Cardiac muscle cell (in vitro differentiated cells and primary cell): ENCODE results near the gene MELTF. TPM values are rescaled to one million over a fixed set of nuclear protein-coding genes. Genes with fewer than 3 reads are reported as not detected.

Experiments used
- DNase-seq, 2 donors: peaks; one replicate each; pipeline versions ENCODE4 v3.0.0 to v3.0.0-alpha.2; 2010 to 2017; ENCODE audit warnings: low read depth in 1 of 2, low spot score in 1 of 2
- H3K27ac ChIP-seq: fragments of 200-600 bp; sonication (generic); 2 replicates; pipeline ENCODE4 v1.5.1; 2016
- H3K27me3 ChIP-seq: fragments of 200-600 bp; sonication (generic); 2 replicates; pipeline ENCODE4 v1.6.0; 2016; ENCODE audit warnings: control low read depth
- H3K36me3 ChIP-seq: fragments of 200-600 bp; sonication (generic); 2 replicates; pipeline ENCODE4 v1.5.1; 2016; ENCODE audit warnings: control low read depth
- H3K4me1 ChIP-seq: fragments of 200-600 bp; sonication (generic); 2 replicates; pipeline ENCODE4 v1.8.1; 2017; ENCODE audit warnings: low read depth, mild to moderate bottlenecking, mixed run types
- H3K4me3 ChIP-seq: fragments of 200-600 bp; sonication (generic); 2 replicates; pipeline ENCODE4 v1.5.1; 2016; ENCODE audit warnings: mild to moderate bottlenecking
- H3K9me3 ChIP-seq: fragments of 200-600 bp; sonication (generic); 2 replicates; pipeline ENCODE4 v1.5.1; 2017; ENCODE audit warnings: low read depth, mild to moderate bottlenecking, control low read depth
- polyA plus RNA-seq: library from polyadenylated mRNA; unstranded; fragments of >200 nt; fragmentation: Nextera tagmentation; extraction: Ambion mirVana; gene quantifications from 2 replicates; pipeline ENCODE4 v1.2.1, GENCODE V29; 2016
- total RNA-seq: library from RNA; depleted of rRNA; stranded (reverse); fragments of >200 nt; gene quantifications from 2 replicates; pipeline ENCODE4 v1.2.3, GENCODE V29; 2016
- TF ChIP-seq, protein P1 (sequence below): IDR thresholded peaks from 2 replicates; pipeline ENCODE4 v1.5.1; 2012; ENCODE audit warnings: low read depth, mild to moderate bottlenecking, low read length

Gene MELTF
- total and polyA plus RNA-seq, 2 experiments from 2014 or later, result 12.0 to 17.8 TPM

DNA sequence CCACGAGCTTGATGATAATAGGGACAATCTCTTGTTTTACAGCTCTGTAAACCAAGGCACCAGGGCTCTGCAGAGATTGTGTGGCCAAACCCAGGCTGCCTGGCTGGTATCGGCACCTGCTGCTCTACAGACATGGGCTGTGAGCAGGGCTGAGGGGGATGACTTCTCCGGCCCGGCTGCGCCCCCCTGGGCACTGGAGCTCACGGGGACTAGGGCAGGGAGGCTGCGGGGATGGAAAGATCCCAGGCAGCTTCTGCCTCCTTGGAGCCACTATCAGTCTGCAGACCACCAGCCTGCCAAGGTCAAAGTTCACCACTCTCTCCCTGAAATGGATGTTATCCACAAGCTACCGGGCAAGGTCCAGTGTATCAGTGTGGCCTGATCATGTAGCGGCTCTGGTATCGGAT, 39.0 kb downstream of the MELTF start:
- TF ChIP-seq, protein P1, sequence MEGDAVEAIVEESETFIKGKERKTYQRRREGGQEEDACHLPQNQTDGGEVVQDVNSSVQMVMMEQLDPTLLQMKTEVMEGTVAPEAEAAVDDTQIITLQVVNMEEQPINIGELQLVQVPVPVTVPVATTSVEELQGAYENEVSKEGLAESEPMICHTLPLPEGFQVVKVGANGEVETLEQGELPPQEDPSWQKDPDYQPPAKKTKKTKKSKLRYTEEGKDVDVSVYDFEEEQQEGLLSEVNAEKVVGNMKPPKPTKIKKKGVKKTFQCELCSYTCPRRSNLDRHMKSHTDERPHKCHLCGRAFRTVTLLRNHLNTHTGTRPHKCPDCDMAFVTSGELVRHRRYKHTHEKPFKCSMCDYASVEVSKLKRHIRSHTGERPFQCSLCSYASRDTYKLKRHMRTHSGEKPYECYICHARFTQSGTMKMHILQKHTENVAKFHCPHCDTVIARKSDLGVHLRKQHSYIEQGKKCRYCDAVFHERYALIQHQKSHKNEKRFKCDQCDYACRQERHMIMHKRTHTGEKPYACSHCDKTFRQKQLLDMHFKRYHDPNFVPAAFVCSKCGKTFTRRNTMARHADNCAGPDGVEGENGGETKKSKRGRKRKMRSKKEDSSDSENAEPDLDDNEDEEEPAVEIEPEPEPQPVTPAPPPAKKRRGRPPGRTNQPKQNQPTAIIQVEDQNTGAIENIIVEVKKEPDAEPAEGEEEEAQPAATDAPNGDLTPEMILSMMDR, result no peak
- Histone ChIP-seq H3K27me3 (no peaks in the 10 kb centered on the region), H3K36me3 (no peaks in the 10 kb centered on the region), H3K4me3 (no peak overlapping the region), H3K9me3 (no peaks in the 10 kb centered on the region), H3K27ac (no peak overlapping the region), H3K4me1 (peaks cover 17% of the 10 kb centered on the region)
- no peak for DNase-seq

DNA sequence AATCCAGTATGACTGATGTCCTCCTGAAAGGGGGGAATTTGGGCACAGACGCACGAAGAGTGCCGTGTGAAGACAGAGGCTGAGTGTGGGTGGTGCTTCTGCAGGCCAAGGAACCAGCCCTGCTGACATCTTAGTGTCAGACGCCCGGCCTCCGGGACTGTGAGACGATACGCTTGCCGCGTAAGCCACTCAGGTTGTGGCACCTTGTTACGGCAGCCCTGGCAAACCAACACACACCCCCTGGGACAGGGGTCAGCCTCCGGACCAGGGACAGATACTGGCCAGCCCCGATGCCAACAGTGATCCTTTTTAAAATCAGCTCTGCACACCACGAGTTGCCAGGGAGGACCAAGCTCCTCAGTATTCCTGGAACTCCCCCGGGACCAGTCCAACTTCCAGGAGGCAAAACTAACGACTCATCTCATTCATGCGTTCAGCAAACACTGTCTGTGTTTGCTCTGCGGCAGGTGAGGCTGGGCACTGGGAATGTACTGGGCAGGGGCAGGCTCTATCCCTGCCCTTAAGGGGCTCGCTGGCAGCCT, 39.8 kb downstream of the MELTF start:
- Histone ChIP-seq H3K27ac (no peak overlapping the region), H3K4me3 (no peak overlapping the region), H3K9me3 (no peaks in the 10 kb centered on the region), H3K4me1 (peaks cover 17% of the 10 kb centered on the region), H3K27me3 (no peaks in the 10 kb centered on the region), H3K36me3 (no peaks in the 10 kb centered on the region)
- TF ChIP-seq, protein P1, result no peak
- DNase-seq, result no peak

DNA sequence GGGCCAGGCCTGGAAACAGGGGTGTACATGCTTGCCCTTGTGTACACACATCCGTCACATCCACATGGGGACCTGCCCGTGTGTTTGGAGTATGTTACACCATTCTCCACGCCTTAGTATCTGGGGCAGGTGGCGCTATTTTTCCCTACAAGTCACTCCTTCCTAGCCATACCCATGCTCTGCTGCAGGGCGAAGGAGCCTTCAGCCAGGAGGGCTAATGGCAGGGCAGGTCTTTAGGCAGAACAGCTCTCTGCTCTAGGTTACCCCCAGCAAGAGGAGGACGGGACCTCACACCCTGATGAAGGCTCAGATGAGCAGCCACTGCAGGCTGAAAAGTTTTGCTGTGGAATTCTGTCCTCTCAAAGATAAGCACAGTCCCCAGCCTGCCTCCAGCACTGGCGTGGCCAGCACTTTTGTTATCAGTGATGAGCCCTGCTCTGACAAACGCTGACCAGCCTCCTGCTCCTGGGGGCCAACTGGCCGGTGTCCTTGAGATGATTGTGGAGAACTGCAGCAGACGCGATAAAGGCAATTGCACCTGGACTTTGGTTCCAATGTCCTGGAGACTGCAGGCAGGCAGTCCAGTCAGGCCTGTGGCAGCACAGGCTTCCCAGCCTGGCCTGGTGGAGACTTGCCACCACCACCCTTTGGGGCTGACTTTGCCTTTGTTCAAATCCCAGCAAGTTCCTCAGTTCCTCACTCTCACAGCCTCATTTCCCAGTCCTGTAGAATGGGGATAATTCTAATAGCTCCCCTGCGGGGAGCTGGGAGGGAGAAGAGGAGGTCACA, 41.2 kb downstream of the MELTF start:
- TF ChIP-seq, protein P1, result peak; percentile 22
- Histone ChIP-seq H3K4me1 (peaks cover 17% of the 10 kb centered on the region), H3K9me3 (no peaks in the 10 kb centered on the region), H3K4me3 (no peak overlapping the region), H3K36me3 (no peaks in the 10 kb centered on the region), H3K27me3 (no peaks in the 10 kb centered on the region), H3K27ac (peak overlapping the region; percentile 65)
- DNase-seq, result peak in 1 of 2 donors; percentile 79

DNA sequence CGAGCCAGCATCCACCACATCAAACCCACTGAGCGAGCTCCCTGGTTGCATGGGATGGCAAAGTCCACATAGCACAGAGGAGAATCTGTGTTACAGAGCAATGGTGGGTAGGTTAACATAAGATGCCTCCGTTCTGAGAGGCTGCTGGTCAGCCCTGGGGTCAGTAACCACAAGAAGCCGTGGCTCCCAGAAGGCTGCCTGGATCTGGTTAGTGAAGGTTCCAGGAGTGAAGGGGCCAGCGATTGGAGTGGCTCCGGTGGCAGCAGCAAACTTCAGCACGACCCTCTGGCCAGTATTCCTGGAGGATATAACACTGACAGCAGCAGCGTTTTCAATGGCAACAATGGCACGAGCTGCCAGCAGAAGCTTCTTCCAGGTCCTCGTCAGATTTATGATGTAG, 42.6 kb downstream of the MELTF start:
- DNase-seq, result no peak
- Histone ChIP-seq H3K4me3 (no peak overlapping the region), H3K36me3 (no peaks in the 10 kb centered on the region), H3K27me3 (no peaks in the 10 kb centered on the region), H3K27ac (no peak overlapping the region), H3K4me1 (peaks cover 17% of the 10 kb centered on the region), H3K9me3 (no peaks in the 10 kb centered on the region)
- TF ChIP-seq, protein P1, result no peak

DNA sequence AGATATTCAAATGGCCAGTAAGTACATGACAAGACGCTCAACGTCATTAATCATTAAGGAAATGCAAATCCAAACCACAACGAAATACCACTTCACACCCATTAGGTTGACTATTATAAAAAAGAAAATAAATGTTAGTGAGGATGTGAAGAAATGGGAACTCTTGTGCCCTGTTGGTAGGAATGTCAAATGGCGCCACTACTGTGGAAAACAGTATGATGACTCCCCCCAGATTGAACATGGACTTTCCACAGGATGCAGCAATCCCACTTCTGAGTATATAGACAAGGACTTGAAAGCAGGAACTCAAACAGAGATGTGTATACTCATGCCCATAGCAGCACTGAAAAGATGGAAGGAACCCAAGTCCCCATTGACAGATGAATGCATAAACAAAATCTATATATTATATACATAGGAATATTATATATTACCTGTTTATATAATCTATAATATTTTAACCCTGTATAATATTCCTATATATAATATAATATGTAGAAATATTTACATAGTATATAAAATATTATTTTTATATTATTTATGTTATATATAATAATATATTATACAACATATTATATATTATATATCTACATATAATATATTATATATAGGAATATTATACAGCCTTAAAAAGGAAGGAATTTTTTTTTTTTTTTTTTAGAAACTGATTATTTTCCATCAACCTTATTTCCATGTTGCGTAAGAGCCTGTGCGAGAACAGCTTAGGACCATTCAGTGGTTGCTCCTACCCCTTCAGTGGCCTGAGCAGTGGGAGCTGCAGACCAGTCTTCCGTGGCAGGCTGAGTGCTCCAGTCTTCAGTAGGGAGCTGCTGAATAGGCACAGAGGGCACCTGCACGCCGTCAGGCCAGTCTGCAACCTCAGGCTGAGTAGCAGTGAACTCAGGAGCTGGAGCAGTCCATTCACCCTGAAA, 43.4 kb downstream of the MELTF start:
- Histone ChIP-seq H3K9me3 (no peaks in the 10 kb centered on the region), H3K36me3 (no peaks in the 10 kb centered on the region), H3K4me1 (peaks cover 17% of the 10 kb centered on the region), H3K27ac (no peak overlapping the region), H3K27me3 (no peaks in the 10 kb centered on the region), H3K4me3 (no peak overlapping the region)
- TF ChIP-seq, protein P1, result peak; percentile 11
- DNase-seq, result no peak
